ENCODE data around the gene TNFAIP1.
A peak's percentile ranks its signal among the peaks of the same experiment; 100 is the strongest.
"Not testable (repeated sequence)": the region's sequence is repeated elsewhere in the genome, so short reads cannot be mapped to it uniquely, and the experiment has no call there.

The TNFAIP1 gene

GRCh38 chr17:28335201-28335958, at the start of gene TNFAIP1, which contains the start of gene IFT20:
TNFAIP1 (plus strand) TSS chr17:28335761; CDS start chr17:28339522, 3,761 bp downstream.
IFT20 (minus strand) TSS chr17:28335472; CDS start chr17:28331985, 3,487 bp downstream.
- peak; percentile 88 for FAIRE-seq

- FAIRE-seq = no peak
Observed at GRCh38 chr17:28285965-28286364, 49.6 kb upstream of the TNFAIP1 start.

- no peak for FAIRE-seq
Observed at GRCh38 chr17:28290703-28291102, 44.9 kb upstream of the TNFAIP1 start.

GRCh38 chr17:28291780-28292330, 43.7 kb upstream of the TNFAIP1 start:
- FAIRE-seq = no peak

GRCh38 chr17:28292878-28293277, 42.7 kb upstream of the TNFAIP1 start:
- not testable (repeated sequence) for FAIRE-seq

GRCh38 chr17:28293994-28294393, 41.6 kb upstream of the TNFAIP1 start:
- no peak for FAIRE-seq

GRCh38 chr17:28295677-28296578, 39.6 kb upstream of the TNFAIP1 start:
- no peak for FAIRE-seq

GRCh38 chr17:28298449-28298848, 37.1 kb upstream of the TNFAIP1 start:
- no peak for FAIRE-seq

- FAIRE-seq = no peak
Observed at GRCh38 chr17:28306954-28307401, 28.6 kb upstream of the TNFAIP1 start.

GRCh38 chr17:28313841-28314240, 21.7 kb upstream of the TNFAIP1 start:
- FAIRE-seq = no peak

- no peak for FAIRE-seq
Observed at GRCh38 chr17:28315846-28316705, 19.5 kb upstream of the TNFAIP1 start.

GRCh38 chr17:28317099-28317965, 18.2 kb upstream of the TNFAIP1 start:
- no peak for FAIRE-seq

- no peak for FAIRE-seq
Observed at GRCh38 chr17:28317966-28318758, 17.4 kb upstream of the TNFAIP1 start.

GRCh38 chr17:28318759-28319597, 16.6 kb upstream of the TNFAIP1 start, which contains the start of gene TMEM97:
TMEM97 (plus strand) TSS chr17:28319200; CDS start chr17:28319240, 40 bp downstream.
- no peak for FAIRE-seq

- FAIRE-seq = no peak
Observed at GRCh38 chr17:28319598-28319935, 16.0 kb upstream of the TNFAIP1 start.

- FAIRE-seq = no peak
Observed at GRCh38 chr17:28320215-28321061, 15.1 kb upstream of the TNFAIP1 start.

- FAIRE-seq = peak; percentile 17
Observed at GRCh38 chr17:28324267-28324745, 11.3 kb upstream of the TNFAIP1 start.

- FAIRE-seq = no peak
Observed at GRCh38 chr17:28324781-28325180, 10.8 kb upstream of the TNFAIP1 start.

Measured in islet of Langerhans (tissue), 1 donor.